K562 (cell line): Measurements from ENCODE around the gene HOXD9. TPM values are rescaled to one million over a fixed set of nuclear protein-coding genes. Genes with fewer than 3 reads are reported as not detected.

Experiments used
- ATAC-seq: fragments of 200-7000 bp; cut with Tn5 transposase; 3 replicates; pipeline ENCODE4 v1.9.1; 2020; ENCODE audit warnings: moderate library complexity
- BruUV-seq: library from RNA; stranded (reverse); fragments of 400-500 nt; replicated peaks from 2 replicates; lab custom pipeline; 2021; lab: Mats Ljungman, UMichigan
- CTCF ChIA-PET: fragments of 300-600 bp; formaldehyde crosslinking; extraction: SDS; loops from one replicate; lab custom pipeline; 2021; ENCODE audit warnings: low intra/inter-chr PET ratio; lab: Yijun Ruan, JAX
- POLR2A ChIA-PET: fragments of 300-600, 350-650 bp; sonication (Branson Sonifier 250); formaldehyde crosslinking; extraction: SDS; loops from one replicate; lab custom pipeline; 2021; ENCODE audit warnings: antibody characterized with exemption, inconsistent platforms; lab: Yijun Ruan, JAX
- DNase-seq, 4 experiments: peaks; one replicate each; pipeline versions ENCODE4 v3.0.0 to v3.0.0-alpha.2; 2011 to 2018; ENCODE audit warnings: low spot score in 3 of 4, mixed read lengths in 3 of 4; ENCODE audit errors: extremely low read depth in 1 of 4
- FAIRE-seq: peaks from 2 replicates; lab custom pipeline; 2011; peaks lifted over from hg19 to GRCh38; lab: Jason Lieb, UNC
- H2AFZ ChIP-seq: 2 replicates; pipeline ENCODE4 v1.6.0; 2011; ENCODE audit warnings: low read depth, low read length, control low read depth, inconsistent platforms
- H3K27ac ChIP-seq: fragments of 200-600 bp; 3 replicates; pipeline ENCODE4 v1.8.0; 2011; ENCODE audit warnings: low read depth, mild to moderate bottlenecking, control low read depth, inconsistent platforms, low read length, moderate library complexity, mixed read lengths; ENCODE audit errors: extremely low read depth
- H3K27me3 ChIP-seq, 2 experiments: fragments of 300-600 bp in 1 of 2; 2 replicates in 1 of 2; 3 replicates in 1 of 2; pipeline versions ENCODE4 v1.6.0 to v1.8.0; 2011; ENCODE audit warnings: inconsistent platforms in 2 of 2, low read length in 2 of 2, mild to moderate bottlenecking in 1 of 2, mixed read lengths in 1 of 2, moderate library complexity in 1 of 2; ENCODE audit not compliant: control insufficient read depth in 2 of 2, insufficient read depth in 2 of 2
- H3K36me3 ChIP-seq: fragments of 300-600 bp; 3 replicates; pipeline ENCODE4 v1.8.0; 2011; ENCODE audit warnings: mild to moderate bottlenecking, low read length, inconsistent platforms; ENCODE audit not compliant: control insufficient read depth, insufficient read depth
- H3K4me1 ChIP-seq, 2 experiments: fragments of 200-600 bp in 1 of 2; replicated peaks in 1 of 2; 2 replicates in 1 of 2; 3 replicates in 1 of 2; pipeline versions ENCODE4 v1.5.1 to v1.8.0; 2011; ENCODE audit warnings: inconsistent platforms in 2 of 2, low read length in 2 of 2, mild to moderate bottlenecking in 1 of 2, mixed read lengths in 1 of 2, moderate library complexity in 1 of 2; ENCODE audit not compliant: control insufficient read depth in 2 of 2, insufficient read depth in 2 of 2
- H3K4me2 ChIP-seq: 2 replicates; pipeline ENCODE4 v1.6.1; 2011; ENCODE audit warnings: low read length, control low read depth, inconsistent platforms, mixed read lengths; ENCODE audit not compliant: insufficient read depth
- H3K4me3 ChIP-seq: fragments of 200-600 bp; sonication (generic), shearing (Covaris generic); 2 replicates; pipeline ENCODE4 v1.5.1; 2016; ENCODE audit warnings: control low read depth, inconsistent platforms
- H3K79me2 ChIP-seq: fragments of 200-600 bp; 3 replicates; pipeline ENCODE4 v1.8.0; 2011; ENCODE audit warnings: low read length, inconsistent platforms; ENCODE audit not compliant: control insufficient read depth, insufficient read depth
- H3K9ac ChIP-seq, 2 experiments: 2 replicates each; pipeline versions ENCODE4 v1.6.0 to v1.6.1; 2011; ENCODE audit warnings: low read depth in 2 of 2, low read length in 2 of 2, control low read depth in 1 of 2, inconsistent platforms in 1 of 2, mild to moderate bottlenecking in 1 of 2, mixed read lengths in 1 of 2; ENCODE audit not compliant: insufficient read depth in 1 of 2
- H3K9me1 ChIP-seq: one replicate; pipeline ENCODE4 v1.6.0; 2011; ENCODE audit warnings: inconsistent platforms, mild to moderate bottlenecking, low read length, moderate library complexity; ENCODE audit not compliant: control insufficient read depth, insufficient read depth
- H3K9me3 ChIP-seq: replicated peaks from 2 replicates; pipeline ENCODE4 v1.5.1; 2011; ENCODE audit warnings: low read depth, low read length, inconsistent platforms; ENCODE audit not compliant: control insufficient read depth, insufficient read depth
- H4K20me1 ChIP-seq: replicated peaks from 2 replicates; pipeline ENCODE4 v1.6.1; 2011; ENCODE audit warnings: low read length, inconsistent platforms, mixed read lengths; ENCODE audit not compliant: control insufficient read depth, insufficient read depth
- JUNB ChIP-seq: fragments of 450-650 bp; formaldehyde crosslinking; conservative IDR thresholded peaks from 2 replicates; pipeline ENCODE4 v1.4.0; 2020; ENCODE audit warnings: mild to moderate bottlenecking
- MXI1 ChIP-seq: IDR thresholded peaks from 2 replicates; pipeline ENCODE4 v1.6.1; 2011; ENCODE audit warnings: low read depth, mild to moderate bottlenecking, improper control_type of control experiment, low read length
- NR3C1 ChIP-seq: sonication (generic); formaldehyde crosslinking; IDR thresholded peaks from 2 replicates; pipeline ENCODE4 v1.8.1; 2022; ENCODE audit warnings: missing genetic modification reagents
- ZNF79 ChIP-seq: fragments of 250-450 bp; sonication (Bioruptor Pico); IDR thresholded peaks from 2 replicates; pipeline ENCODE4 v1.4.0; 2020; ENCODE audit warnings: low read depth, mild to moderate bottlenecking, moderate library complexity
- WGBS: fragments of 100-300 bp; shearing (Covaris generic); methylation state at CpG from one replicate; pipeline ENCODE4 v1.1.6; 2016; ENCODE audit warnings: low coverage, mixed read lengths; ENCODE audit not compliant: insufficient coverage; ENCODE audit errors: missing lambda C conversion rate; 5-methylcytosine and 5-hydroxymethylcytosine counted together
- in situ Hi-C: fragments of 300-500 bp; cut with MboI; formaldehyde crosslinking; loops from 4 replicates; pipeline ENCODE4 v1.15.0; 2018; ENCODE audit warnings: inconsistent platforms, mixed read lengths
- intact Hi-C: fragments of 100-400 bp; cut with micrococcal nuclease; formaldehyde crosslinking; loops from 2 replicates; pipeline ENCODE4 v1.14.2; 2022
- polyA plus RNA-seq, 8 experiments: library from polyadenylated mRNA; depleted of rRNA in 4 of 8; stranded (reverse) in 5 of 8; unstranded in 3 of 8; fragments of >200 nt; fragmentation: Nextera tagmentation in 2 of 8; fragmentation: Illumina TruSeq in 1 of 8; extraction: Ambion mirVana in 2 of 8; extraction: Trizol in 1 of 8; gene quantifications; 2 replicates each; pipeline versions ENCODE4 v1.2.1 to v1.2.3, GENCODE V29; 2011 to 2014; ENCODE audit warnings: inconsistent platforms in 1 of 8, missing spikeins in 1 of 8
- total RNA-seq, 7 experiments: library from RNA; depleted of rRNA in 6 of 7; stranded (reverse); fragments of >200 nt in 6 of 7; fragmentation: Illumina TruSeq in 2 of 7; extraction: Trizol in 2 of 7; gene quantifications; 2 replicates each; pipeline versions ENCODE4 v1.2.1 to v1.2.3, GENCODE V29; 2011 to 2021; ENCODE audit warnings: low replicate concordance in 1 of 7
- TF ChIP-seq, protein P1 (sequence below), 2 experiments: fragments of 450-650 bp in 1 of 2; sonication (generic) in 1 of 2; formaldehyde crosslinking in 1 of 2; IDR thresholded peaks in 1 of 2; conservative IDR thresholded peaks in 1 of 2; 2 replicates each; pipeline versions ENCODE4 v1.6.1 to v1.8.1; 2016 to 2023; ENCODE audit warnings: mild to moderate bottlenecking in 2 of 2, moderate library complexity in 2 of 2, inconsistent platforms in 1 of 2, missing genetic modification reagents in 1 of 2
- TF ChIP-seq, protein P2 (sequence below): sonication (generic); formaldehyde crosslinking; IDR thresholded peaks from 2 replicates; pipeline ENCODE4 v1.8.0; 2022; ENCODE audit warnings: missing genetic modification reagents, mild to moderate bottlenecking, moderate library complexity, borderline replicate concordance

Gene HOXD9
- total and polyA plus RNA-seq, 9 of the 15 experiments (the other 6 are each of a cell fraction or from before 2014, with no cell fraction given), result not detected

DNA sequence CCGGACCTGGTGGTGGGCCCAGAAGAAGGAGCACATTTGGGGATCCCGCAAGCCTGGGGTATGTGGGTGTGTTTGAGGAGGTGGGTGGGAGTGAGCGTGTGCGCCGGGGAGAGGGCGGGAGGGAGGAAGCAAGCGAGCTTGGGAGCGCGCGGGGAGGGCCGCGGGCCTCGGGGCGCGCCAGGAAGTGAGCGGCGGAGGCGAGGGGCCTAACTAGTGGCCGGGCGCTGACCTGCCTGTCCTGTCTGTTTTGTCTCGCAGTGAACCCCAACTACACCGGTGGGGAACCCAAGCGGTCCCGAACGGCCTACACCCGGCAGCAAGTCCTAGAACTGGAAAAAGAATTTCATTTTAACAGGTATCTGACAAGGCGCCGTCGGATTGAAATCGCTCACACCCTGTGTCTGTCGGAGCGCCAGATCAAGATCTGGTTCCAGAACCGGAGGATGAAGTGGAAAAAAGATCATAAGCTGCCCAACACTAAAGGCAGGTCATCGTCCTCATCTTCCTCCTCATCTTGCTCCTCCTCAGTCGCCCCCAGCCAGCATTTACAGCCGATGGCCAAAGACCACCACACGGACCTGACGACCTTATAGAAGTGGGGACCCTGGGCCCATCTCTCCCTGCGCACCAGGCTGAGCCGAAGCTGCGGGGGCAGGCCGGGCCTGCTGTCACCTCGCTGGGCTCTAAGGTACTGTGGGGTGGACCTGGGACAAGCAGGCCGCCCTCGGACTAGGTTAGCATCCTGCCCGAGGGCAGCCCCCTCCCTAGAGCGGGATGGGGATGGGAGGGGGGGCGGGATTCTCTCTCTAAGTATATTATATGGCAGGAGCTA is 30.0 kb downstream of the HOXD9 start:
- ATAC-seq (no peak), DNase-seq (no peak), FAIRE-seq (no peak)
- no peaks in the 10 kb centered on the region for H3K9me1 ChIP-seq
- intact Hi-C loops (no loop called here), in situ Hi-C loops (no loop called here)
- H3K4me1 ChIP-seq, result peaks cover 0 to 13% of the 10 kb centered on the region in 2 experiments; a peak in 1 of 5 replicates
- no peaks in the 10 kb centered on the region for H3K36me3 ChIP-seq
- 8% methylated on average over 38 of the region's 48 CpGs for WGBS
- no peak overlapping the region for H3K9ac ChIP-seq
- peaks cover 72 to 79% of the 10 kb centered on the region in 2 experiments for H3K27me3 ChIP-seq
- H3K4me3 ChIP-seq, result no peak overlapping the region
- no TSS peak for BruUV-seq
- H2AFZ ChIP-seq, result no peak overlapping the region
- H3K79me2 ChIP-seq, result no peaks in the 10 kb centered on the region
- no peaks in the 10 kb centered on the region for H3K9me3 ChIP-seq
- TF ChIP-seq MXI1 (no peak), ZNF79 (no peak), NR3C1 (CRISPR knock-in tag) (no peak), JUNB (no peak)
- TF ChIP-seq, protein P1, sequence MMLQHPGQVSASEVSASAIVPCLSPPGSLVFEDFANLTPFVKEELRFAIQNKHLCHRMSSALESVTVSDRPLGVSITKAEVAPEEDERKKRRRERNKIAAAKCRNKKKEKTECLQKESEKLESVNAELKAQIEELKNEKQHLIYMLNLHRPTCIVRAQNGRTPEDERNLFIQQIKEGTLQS (IDR thresholded peaks at IDR 0.05), result no peak
- TF ChIP-seq, protein P1 (CRISPR knock-in tag; conservative IDR thresholded peaks at IDR 0.05), result no peak
- TF ChIP-seq, protein P2, sequence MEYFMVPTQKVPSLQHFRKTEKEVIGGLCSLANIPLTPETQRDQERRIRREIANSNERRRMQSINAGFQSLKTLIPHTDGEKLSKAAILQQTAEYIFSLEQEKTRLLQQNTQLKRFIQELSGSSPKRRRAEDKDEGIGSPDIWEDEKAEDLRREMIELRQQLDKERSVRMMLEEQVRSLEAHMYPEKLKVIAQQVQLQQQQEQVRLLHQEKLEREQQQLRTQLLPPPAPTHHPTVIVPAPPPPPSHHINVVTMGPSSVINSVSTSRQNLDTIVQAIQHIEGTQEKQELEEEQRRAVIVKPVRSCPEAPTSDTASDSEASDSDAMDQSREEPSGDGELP (CRISPR knock-in tag), result no peak
- H3K4me2 ChIP-seq, result no peak overlapping the region
- POLR2A ChIA-PET, result interaction anchor here (1.0 kb wide), 1 partner anchor 9 kb away, joined by 3 read pairs; no protein-coding TSS in a partner anchor
- no peaks in the 10 kb centered on the region for H4K20me1 ChIP-seq
- H3K27ac ChIP-seq, result no peak overlapping the region
- CTCF ChIA-PET, result no interaction called here
